Muscle of leg (tissue), 11 donors: ENCODE data around the gene CLMN. TPM values are rescaled to one million over a fixed set of nuclear protein-coding genes. Genes with fewer than 3 reads are reported as not detected.

Experiments used
- DNase-seq: peaks from one replicate; pipeline ENCODE4 v3.0.0; 2013
- H3K27ac ChIP-seq: one replicate; pipeline ENCODE4 v1.5.1; 2013; ENCODE audit warnings: mild to moderate bottlenecking, low read length, control low read depth
- H3K27me3 ChIP-seq: one replicate; pipeline ENCODE4 v1.6.1; 2013; ENCODE audit warnings: low read length; ENCODE audit not compliant: control insufficient read depth, insufficient read depth
- H3K36me3 ChIP-seq: one replicate; pipeline ENCODE4 v1.6.1; 2013; ENCODE audit warnings: low read length; ENCODE audit not compliant: control insufficient read depth, insufficient read depth
- H3K4me1 ChIP-seq: one replicate; pipeline ENCODE4 v1.6.1; 2013; ENCODE audit warnings: low read length; ENCODE audit not compliant: control insufficient read depth, insufficient read depth
- H3K4me3 ChIP-seq: one replicate; pipeline ENCODE4 v1.5.1; 2013; ENCODE audit warnings: low read length, control low read depth
- H3K9me3 ChIP-seq: replicated peaks from 2 replicates; pipeline ENCODE4 v1.6.1; 2013; ENCODE audit warnings: low read depth, low read length; ENCODE audit not compliant: control insufficient read depth
- WGBS: methylation state at CpG from one replicate; pipeline ENCODE4 v1.1.5; 2013; ENCODE audit warnings: missing lambda C conversion rate; ENCODE audit not compliant: insufficient coverage; 5-methylcytosine and 5-hydroxymethylcytosine counted together
- polyA plus RNA-seq, 8 donors: library from polyadenylated mRNA; unstranded; fragments of 120-200 nt; gene quantifications; one replicate each; pipeline versions ENCODE4 v1.2.1 to v1.2.3, GENCODE V29; 2013; ENCODE audit warnings: inconsistent platforms in 1 of 8, low replicate concordance in 1 of 8; ENCODE audit not compliant: insufficient read length in 8 of 8, insufficient read depth in 1 of 8
- total RNA-seq: library from RNA; stranded (reverse); fragments of 120-200 nt; gene quantifications from one replicate; pipeline ENCODE4 v1.2.4, GENCODE V29; 2013

The CLMN gene
- total and polyA plus RNA-seq, 9 donors, result 2.1 to 4.0 (median 2.8) TPM

DNA sequence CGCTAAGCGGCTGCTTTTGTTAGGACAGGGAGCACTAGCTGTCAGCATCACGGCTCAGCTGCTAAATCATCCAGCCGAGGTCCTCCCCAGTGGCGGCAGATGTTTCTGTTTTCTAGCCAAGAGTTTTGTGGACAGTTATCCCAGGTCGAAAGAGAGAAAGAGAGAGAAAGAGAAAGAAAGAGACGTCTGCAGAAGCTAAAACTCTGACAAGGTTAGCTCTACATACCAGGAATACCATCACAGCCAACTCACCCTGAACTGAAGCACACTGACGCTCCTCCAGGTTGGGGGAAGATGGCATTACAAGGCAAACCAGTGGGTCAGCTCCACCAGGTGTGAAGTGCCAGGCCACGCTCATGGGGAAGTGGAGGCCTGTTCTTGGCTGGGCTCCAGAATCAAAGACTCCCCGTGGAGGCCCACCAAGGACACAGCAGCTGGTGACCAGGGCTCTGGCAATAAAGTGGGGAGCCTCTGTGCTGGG lies 97.5 kb downstream of the CLMN start:
- H3K4me1 ChIP-seq, result peaks cover 55% of the 10 kb centered on the region
- no peak overlapping the region for H3K4me3 ChIP-seq
- 20% methylated on average over 3 of the region's 10 CpGs for WGBS
- peak; percentile 95 for DNase-seq
- H3K9me3 ChIP-seq, result no peaks in the 10 kb centered on the region
- peak overlapping the region; percentile 38 for H3K27ac ChIP-seq
- peaks cover 4% of the 10 kb centered on the region for H3K36me3 ChIP-seq
- peaks cover 11% of the 10 kb centered on the region for H3K27me3 ChIP-seq

DNA sequence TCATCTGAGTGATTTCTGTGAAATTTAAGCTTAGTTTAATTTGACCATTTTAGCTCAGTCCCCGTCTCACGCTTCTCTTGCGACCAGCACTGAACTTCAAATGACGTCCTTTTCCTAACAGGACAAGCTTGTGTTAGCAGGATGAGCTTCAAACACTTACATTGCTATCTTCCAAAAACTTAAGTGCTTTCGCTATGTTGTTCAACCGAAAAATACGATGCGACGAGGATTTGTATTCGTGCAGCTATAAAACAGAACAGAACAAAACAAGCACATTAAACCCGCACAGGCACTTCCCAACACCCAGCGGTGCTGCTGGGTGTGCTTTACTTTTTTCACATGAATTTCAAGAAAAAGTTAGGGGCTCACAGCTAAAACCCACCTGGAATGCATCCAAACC lies 98.2 kb downstream of the CLMN start:
- no peaks in the 10 kb centered on the region for H3K9me3 ChIP-seq
- H3K36me3 ChIP-seq, result peaks cover 4% of the 10 kb centered on the region
- DNase-seq, result peak; percentile 83
- WGBS, result 42% methylated on average over 12 of the region's 12 CpGs
- peaks cover 4% of the 10 kb centered on the region for H3K27me3 ChIP-seq
- H3K27ac ChIP-seq, result peak overlapping the region; percentile 37
- H3K4me1 ChIP-seq, result peaks cover 48% of the 10 kb centered on the region
- H3K4me3 ChIP-seq, result no peak overlapping the region

DNA sequence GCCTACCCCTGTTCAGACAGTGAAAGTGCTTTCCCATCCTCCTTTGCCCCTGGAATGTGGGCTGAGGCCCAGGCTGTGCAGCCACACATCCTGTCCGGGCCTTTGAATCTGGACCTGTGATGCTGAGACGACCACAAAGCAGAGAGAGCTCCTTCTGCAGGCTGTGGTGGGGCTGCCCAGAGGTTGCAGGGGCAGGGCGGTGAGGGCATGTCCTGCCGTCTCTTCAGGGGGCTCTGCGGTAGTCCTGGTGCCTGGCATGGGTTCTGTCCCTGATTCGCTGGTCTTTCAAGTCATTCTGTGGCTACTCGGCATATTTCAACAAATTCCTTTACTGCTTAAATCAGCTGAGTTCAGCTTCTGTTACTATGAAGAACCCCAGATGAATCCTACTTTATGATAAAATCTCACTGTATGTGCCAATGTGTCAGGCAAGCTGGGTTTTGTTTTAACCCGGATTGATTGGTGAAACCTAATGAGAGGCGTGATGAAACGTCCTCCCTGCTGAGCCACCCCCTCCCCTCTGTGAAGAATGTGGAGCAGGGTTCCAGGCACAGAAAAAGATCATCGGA lies 99.0 kb downstream of the CLMN start:
- DNase-seq, result no peak

DNA sequence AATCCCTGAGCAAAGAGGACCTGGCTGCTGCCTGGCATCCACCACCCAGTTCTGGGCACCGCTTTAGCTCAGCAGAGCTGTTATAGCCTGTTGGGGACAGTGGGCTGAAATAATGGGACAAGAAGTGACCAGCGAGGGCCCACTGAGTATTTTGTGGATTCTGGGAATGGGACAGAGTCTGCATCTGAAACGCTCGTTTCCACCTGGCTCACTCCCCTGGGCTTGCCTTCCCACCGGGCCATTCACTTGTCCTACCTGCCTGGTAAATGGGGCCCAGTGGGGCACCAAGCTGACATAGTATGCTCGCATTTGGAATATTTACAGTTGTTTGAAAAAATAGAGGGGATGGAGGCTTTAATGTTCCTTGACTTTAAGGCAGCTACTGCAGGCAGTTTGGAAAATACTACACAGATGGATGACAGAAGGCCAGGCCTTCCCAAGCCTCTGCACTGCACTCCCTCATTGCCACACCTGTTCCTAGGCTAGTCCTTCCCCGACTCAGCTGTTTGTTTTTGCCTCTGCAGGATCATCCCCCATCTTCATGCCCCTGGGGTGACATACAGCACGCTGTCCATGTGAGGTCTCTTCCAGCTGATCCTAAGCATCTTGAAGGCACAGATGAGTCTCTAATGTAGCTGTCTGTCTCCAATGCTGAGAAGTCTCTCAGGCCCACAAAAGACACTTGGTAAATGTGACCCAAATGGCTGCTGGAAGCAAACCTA lies 101.1 kb downstream of the CLMN start:
- Histone ChIP-seq H3K36me3 (peaks cover 4% of the 10 kb centered on the region), H3K9me3 (no peaks in the 10 kb centered on the region), H3K27me3 (peaks cover 2% of the 10 kb centered on the region), H3K27ac (no peak overlapping the region), H3K4me1 (peaks cover 47% of the 10 kb centered on the region), H3K4me3 (no peak overlapping the region)
- WGBS, result 80% methylated on average over 6 of the region's 8 CpGs
- peak; percentile 46 for DNase-seq

More for the DNA sequence above, 99.0 kb downstream of the CLMN start:
- WGBS, result 71% methylated on average over 7 of the region's 11 CpGs
- peaks cover 4% of the 10 kb centered on the region for H3K36me3 ChIP-seq
- no peak overlapping the region for H3K27ac ChIP-seq
- no peaks in the 10 kb centered on the region for H3K9me3 ChIP-seq
- H3K4me3 ChIP-seq, result no peak overlapping the region
- H3K4me1 ChIP-seq, result peaks cover 47% of the 10 kb centered on the region
- H3K27me3 ChIP-seq, result peaks cover 2% of the 10 kb centered on the region

DNA sequence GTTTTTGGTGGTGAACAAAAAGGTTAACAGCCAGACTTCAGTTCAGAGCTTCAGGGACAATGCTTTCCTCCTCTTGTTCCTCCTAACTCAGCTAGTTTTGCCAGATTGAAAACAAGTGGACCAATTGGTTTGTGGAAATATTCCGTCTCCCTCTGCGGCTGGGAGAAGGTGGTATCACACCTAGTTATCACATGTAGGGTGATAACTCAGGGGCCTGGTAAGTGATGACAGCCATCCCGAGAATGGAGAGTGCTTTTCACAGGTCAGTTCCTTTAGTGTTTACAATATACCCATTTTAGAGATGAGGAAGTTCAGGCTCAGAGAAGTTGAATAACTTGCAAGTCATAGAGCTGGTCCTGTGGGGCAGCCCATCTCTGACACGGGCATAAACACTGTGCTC lies 101.7 kb downstream of the CLMN start:
- Histone ChIP-seq H3K36me3 (peaks cover 4% of the 10 kb centered on the region), H3K27me3 (peaks cover 2% of the 10 kb centered on the region), H3K27ac (no peak overlapping the region), H3K9me3 (no peaks in the 10 kb centered on the region), H3K4me3 (no peak overlapping the region), H3K4me1 (peaks cover 45% of the 10 kb centered on the region)
- 80% methylated on average over 1 of the region's 4 CpGs for WGBS
- no peak for DNase-seq

DNA sequence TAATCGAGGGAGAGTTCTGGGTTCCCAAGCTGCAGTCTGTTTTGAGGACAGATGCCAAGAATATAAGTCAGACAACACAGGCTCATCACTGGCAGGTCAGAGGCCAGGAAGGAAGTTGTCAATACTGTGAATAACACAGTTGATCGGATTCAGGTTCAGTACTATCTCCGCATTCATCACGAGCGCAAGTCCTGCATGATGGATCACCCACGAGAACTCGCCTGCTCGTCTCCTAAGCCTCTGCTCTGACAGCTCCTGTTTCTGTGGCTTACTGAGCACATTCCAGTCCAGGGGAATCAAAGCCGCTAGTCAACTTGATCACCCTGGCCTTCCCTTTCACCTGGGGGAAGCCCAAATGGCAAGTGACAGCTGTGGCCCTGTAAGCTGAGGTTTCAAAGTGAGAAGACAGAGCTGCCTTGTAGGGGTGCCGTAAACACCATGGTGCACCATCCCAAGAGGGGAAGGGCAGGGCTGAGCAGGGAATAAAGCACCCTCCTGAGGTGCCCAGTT lies 102.3 kb downstream of the CLMN start:
- Histone ChIP-seq H3K4me1 (peaks cover 40% of the 10 kb centered on the region), H3K4me3 (no peak overlapping the region), H3K27ac (no peak overlapping the region), H3K27me3 (peaks cover 2% of the 10 kb centered on the region), H3K9me3 (no peaks in the 10 kb centered on the region), H3K36me3 (peaks cover 4% of the 10 kb centered on the region)
- DNase-seq, result no peak
- 92% methylated on average over 7 of the region's 10 CpGs for WGBS

DNA sequence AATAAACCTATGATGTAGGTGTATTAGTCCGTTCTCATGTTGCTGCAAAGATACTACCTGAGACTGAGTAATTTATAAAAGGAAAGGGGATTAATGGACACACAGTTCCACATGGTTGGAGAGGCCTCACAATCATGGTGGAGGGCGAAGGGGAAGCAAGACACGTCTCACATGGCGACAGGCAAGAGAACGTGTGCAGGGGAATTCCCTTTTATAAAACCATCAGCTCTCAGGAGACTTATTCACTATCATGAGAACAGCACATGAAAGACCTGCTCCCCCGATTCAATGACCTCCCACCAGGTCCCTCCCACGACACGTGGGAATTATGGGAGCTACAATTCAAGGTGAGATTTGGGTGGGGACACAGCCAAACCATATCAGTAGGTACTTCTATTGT lies 103.7 kb downstream of the CLMN start:
- no CpG with 5 or more reads among the region's 8 CpGs for WGBS
- Histone ChIP-seq H3K9me3 (no peaks in the 10 kb centered on the region), H3K27ac (no peak overlapping the region), H3K36me3 (peaks cover 4% of the 10 kb centered on the region), H3K4me3 (no peak overlapping the region), H3K4me1 (peaks cover 25% of the 10 kb centered on the region), H3K27me3 (no peaks in the 10 kb centered on the region)
- no peak for DNase-seq

DNA sequence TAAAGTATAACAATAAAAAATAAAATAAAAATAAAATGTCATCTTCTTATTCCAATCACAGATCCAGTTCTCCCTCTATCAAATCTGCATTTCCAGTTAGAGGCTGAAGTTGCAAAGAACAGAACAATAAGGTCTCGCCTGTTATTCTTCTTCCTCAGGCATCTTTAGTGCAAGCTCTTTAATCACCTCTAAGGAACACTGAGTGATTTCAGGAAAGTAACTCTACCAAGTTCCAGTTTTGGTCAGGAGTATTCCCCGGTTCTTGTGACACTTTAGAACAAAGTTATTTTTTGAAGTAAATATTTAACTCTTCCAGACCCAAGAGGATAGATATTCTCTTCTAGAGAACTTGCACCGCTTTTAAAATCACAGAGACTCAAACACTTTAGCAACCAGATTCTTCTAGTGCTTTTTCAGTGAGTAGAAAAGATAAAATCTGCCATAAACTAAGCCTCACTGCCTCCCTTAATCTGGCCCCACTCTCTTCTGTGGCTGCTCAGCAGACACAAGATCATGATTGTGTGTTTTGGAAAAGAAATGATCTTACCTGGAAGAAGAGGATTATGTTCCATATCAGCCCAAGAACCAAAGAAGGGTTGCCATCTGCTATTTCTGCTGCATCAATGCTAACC lies 104.5 kb downstream of the CLMN start:
- WGBS, result 80% methylated on average over 1 of the region's 3 CpGs
- no peak overlapping the region for H3K4me3 ChIP-seq
- peaks cover 4% of the 10 kb centered on the region for H3K36me3 ChIP-seq
- no peak overlapping the region for H3K27ac ChIP-seq
- H3K9me3 ChIP-seq, result no peaks in the 10 kb centered on the region
- peaks cover 19% of the 10 kb centered on the region for H3K4me1 ChIP-seq
- H3K27me3 ChIP-seq, result no peaks in the 10 kb centered on the region
- DNase-seq, result no peak

DNA sequence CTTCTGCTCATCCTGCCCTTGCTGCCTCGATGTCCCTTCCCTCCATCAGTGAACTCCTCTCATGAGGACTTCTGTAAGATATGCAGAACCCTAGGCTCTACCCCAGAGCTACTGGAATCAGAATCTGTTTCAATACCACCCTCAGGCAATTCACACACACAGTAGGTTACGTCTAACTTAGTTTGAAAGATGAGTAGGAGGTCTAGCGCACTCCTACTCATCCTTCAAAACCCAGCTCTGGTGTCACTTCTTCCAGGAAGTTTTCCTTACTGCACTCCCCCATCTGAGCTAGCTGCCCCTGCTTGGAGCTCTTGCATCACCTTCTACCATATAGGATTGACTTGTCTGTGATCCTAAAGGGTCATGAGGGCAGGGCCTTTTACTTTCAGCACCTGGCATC lies 105.9 kb downstream of the CLMN start:
- Histone ChIP-seq H3K36me3 (peaks cover 4% of the 10 kb centered on the region), H3K4me1 (peaks cover 14% of the 10 kb centered on the region), H3K27ac (no peak overlapping the region), H3K9me3 (no peaks in the 10 kb centered on the region), H3K4me3 (no peak overlapping the region), H3K27me3 (no peaks in the 10 kb centered on the region)
- WGBS, result no CpG with 5 or more reads among the region's 3 CpGs
- no peak for DNase-seq
